Gastrocnemius medialis (tissue), 4 donors: ENCODE data around the gene TGFBRAP1. TPM values are rescaled to one million over a fixed set of nuclear protein-coding genes. Genes with fewer than 3 reads are reported as not detected.
"Not testable (repeated sequence)": the region's sequence is repeated elsewhere in the genome, so short reads cannot be mapped to it uniquely, and the experiment has no call there.

Experiments
- ATAC-seq, 2 donors: fragments of 150-250 bp; one replicate each; pipeline ENCODE4 v1.9.1; 2016
- DNase-seq, 2 donors: peaks; one replicate each; pipeline ENCODE4 v3.0.0-alpha.2; 2019
- H3K27ac ChIP-seq, 4 donors: fragments of 200-600 bp; sonication (generic); 1 replicate in 1 of 4; 2 replicates in 3 of 4; pipeline ENCODE4 v1.5.1; 2016 to 2018; ENCODE audit warnings: mild to moderate bottlenecking in 2 of 4, moderate library complexity in 1 of 4
- H3K27me3 ChIP-seq, 3 donors: fragments of 200-600 bp; sonication (generic) in 2 of 3; 1 replicate in 1 of 3; 2 replicates in 2 of 3; pipeline versions ENCODE4 v1.5.1 to v1.6.0; 2016 to 2019; ENCODE audit warnings: mild to moderate bottlenecking in 1 of 3, moderate library complexity in 1 of 3
- H3K36me3 ChIP-seq, 2 donors: fragments of 200-600 bp; sonication (generic) in 1 of 2; one replicate each; pipeline ENCODE4 v1.5.1; 2017 to 2018
- H3K4me1 ChIP-seq, 2 donors: fragments of 200-600 bp; sonication (generic) in 1 of 2; one replicate each; pipeline ENCODE4 v1.5.1; 2016 to 2017; ENCODE audit warnings: mild to moderate bottlenecking in 2 of 2
- H3K4me3 ChIP-seq, 4 donors: fragments of 200-600 bp; sonication (generic) in 3 of 4; 1 replicate in 1 of 4; 2 replicates in 3 of 4; pipeline ENCODE4 v1.5.1; 2016 to 2019; ENCODE audit warnings: mild to moderate bottlenecking in 2 of 4
- H3K9me3 ChIP-seq, 3 donors: fragments of 200-600 bp; sonication (generic) in 2 of 3; 1 replicate in 1 of 3; 2 replicates in 2 of 3; pipeline ENCODE4 v1.5.1; 2016 to 2019
- POLR2A ChIP-seq, 2 donors: fragments of 450-650 bp; IDR thresholded peaks; one replicate each; pipeline ENCODE4 v1.6.1; 2017; ENCODE audit warnings: antibody characterized with exemption in 2 of 2, mild to moderate bottlenecking in 2 of 2, moderate library complexity in 2 of 2
- in situ Hi-C, 4 donors: fragments of 200-750 bp; cut with MboI; loops; one replicate each; pipeline versions ENCODE4 v1.15.0 to v1.8.0; 2017; ENCODE audit warnings: low sequenced_read_pairs in 4 of 4
- intact Hi-C: fragments of 100-400 bp; cut with DNase I; formaldehyde crosslinking; loops from one replicate; pipeline ENCODE4 v1.15.1; 2023; ENCODE audit warnings: low total_unique reads
- total RNA-seq, 4 donors: library from RNA; depleted of rRNA; stranded (reverse); fragments of >200 nt; gene quantifications; one replicate each; pipeline versions ENCODE4 v1.1.0 to v1.2.3, GENCODE V29; 2016
- TF ChIP-seq, protein P1 (sequence below), 5 experiments: fragments of 450-650 bp in 3 of 5; fragments of 200-600 bp in 2 of 5; sonication (generic) in 2 of 5; IDR thresholded peaks in 4 of 5; conservative IDR thresholded peaks in 1 of 5; 1 replicate in 4 of 5; 2 replicates in 1 of 5; pipeline ENCODE4 v1.5.1; 2016 to 2019; ENCODE audit warnings: antibody characterized with exemption in 5 of 5, mild to moderate bottlenecking in 3 of 5, moderate library complexity in 3 of 5

Gene TGFBRAP1
- total RNA-seq, 4 donors from 2014 or later = 19.7 to 28.9 (median 20.3) TPM

DNA sequence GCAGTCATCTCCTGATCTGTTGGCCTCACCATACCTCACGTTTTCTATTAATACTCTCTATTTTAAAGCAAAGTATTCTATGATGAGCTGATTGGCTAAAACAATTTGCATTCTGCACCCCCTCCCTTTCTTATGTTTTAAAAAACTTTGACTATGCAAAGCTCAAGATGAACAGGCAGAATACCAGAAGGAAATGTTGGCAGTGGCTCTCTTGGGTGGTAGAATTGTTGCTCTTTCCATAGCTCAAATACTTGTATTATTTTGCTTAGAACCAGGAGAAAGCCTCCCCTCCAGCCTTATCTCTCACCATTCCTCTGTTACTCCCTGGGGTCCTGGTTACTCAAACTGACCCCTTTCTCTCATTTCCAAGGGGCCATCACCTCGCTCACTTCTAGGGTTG lies 73.6 kb downstream of the TGFBRAP1 start:
- intact Hi-C loops (no loop called here), in situ Hi-C loops (no loop called here)
- Histone ChIP-seq H3K4me3 (no peak overlapping the region), H3K4me1 (no peaks in the 10 kb centered on the region), H3K36me3 (no peaks in the 10 kb centered on the region), H3K27me3 (no peaks in the 10 kb centered on the region), H3K9me3 (no peaks in the 10 kb centered on the region), H3K27ac (no peak overlapping the region)
- ATAC-seq (no peak), DNase-seq (no peak)
- TF ChIP-seq, protein P1, sequence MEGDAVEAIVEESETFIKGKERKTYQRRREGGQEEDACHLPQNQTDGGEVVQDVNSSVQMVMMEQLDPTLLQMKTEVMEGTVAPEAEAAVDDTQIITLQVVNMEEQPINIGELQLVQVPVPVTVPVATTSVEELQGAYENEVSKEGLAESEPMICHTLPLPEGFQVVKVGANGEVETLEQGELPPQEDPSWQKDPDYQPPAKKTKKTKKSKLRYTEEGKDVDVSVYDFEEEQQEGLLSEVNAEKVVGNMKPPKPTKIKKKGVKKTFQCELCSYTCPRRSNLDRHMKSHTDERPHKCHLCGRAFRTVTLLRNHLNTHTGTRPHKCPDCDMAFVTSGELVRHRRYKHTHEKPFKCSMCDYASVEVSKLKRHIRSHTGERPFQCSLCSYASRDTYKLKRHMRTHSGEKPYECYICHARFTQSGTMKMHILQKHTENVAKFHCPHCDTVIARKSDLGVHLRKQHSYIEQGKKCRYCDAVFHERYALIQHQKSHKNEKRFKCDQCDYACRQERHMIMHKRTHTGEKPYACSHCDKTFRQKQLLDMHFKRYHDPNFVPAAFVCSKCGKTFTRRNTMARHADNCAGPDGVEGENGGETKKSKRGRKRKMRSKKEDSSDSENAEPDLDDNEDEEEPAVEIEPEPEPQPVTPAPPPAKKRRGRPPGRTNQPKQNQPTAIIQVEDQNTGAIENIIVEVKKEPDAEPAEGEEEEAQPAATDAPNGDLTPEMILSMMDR (IDR thresholded peaks at IDR 0.05 in 4 of 5, conservative IDR thresholded peaks at IDR 0.05 in 1 of 5) = no peak
- no peak for TF ChIP-seq POLR2A (IDR thresholded peaks at IDR 0.05)

DNA sequence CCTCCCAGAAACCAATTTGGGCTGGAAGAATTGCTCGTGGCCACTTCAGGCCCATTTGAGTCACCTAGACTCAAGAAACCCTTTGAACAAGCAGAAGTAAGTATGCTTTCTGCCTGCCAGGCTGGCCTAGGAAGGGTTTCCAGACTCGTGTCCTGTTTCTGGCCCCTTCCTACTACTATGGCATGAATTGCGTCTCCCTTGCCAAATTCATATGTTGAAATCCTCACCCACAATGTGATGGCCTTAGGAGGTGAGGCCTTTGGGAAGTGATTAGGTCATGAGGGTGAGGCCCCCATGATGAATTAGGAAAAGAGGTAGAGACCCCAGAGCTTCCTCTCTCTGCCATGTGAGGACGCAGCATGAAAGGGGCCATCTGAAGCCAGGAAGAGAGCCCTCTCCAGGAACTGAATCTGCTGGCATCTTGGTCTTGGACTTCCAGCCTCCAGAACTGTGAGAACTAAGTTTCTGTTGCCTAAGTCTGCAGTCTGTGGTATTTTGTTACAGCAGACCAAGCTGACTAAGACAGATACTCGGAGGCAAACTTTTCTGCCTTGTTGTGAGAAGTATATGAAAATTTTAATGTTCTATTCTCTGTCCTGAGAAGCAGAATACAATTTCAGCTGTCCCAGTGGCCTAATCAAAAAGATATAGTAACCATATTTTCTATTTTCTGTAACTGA lies 74.9 kb downstream of the TGFBRAP1 start:
- DNase-seq (no peak), ATAC-seq (peak in 1 of 2 donors; percentile 18)
- in situ Hi-C loops = no loop called here
- Histone ChIP-seq H3K27me3 (no peaks in the 10 kb centered on the region), H3K4me1 (no peaks in the 10 kb centered on the region), H3K4me3 (no peak overlapping the region), H3K9me3 (no peaks in the 10 kb centered on the region), H3K36me3 (no peaks in the 10 kb centered on the region), H3K27ac (no peak overlapping the region)
- intact Hi-C loops = no loop called here
- TF ChIP-seq, protein P1 (IDR thresholded peaks at IDR 0.05 in 4 of 5, conservative IDR thresholded peaks at IDR 0.05 in 1 of 5) = no peak
- no peak for TF ChIP-seq POLR2A (IDR thresholded peaks at IDR 0.05)

DNA sequence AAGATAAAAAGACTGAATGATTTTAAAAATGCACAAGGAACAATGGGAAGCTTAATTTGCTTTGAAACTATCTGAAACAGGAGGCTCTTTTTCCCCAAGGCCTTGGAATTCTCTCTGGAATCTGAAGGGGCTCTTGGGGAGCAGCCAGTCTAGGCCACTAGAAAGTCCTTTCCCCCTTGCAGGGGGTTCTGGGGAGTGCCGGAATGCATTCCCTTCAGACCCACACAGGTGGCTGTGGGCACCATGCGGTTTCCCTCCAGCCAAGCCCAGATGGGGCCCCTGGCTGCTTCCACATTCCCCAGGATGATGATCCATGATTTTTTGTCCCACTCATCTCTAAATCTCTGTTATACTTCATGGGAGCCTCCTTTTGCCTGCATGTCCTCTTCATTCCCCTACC lies 77.3 kb downstream of the TGFBRAP1 start:
- DNase-seq = no peak
- no peak for ATAC-seq
- H3K4me3 ChIP-seq = no peak overlapping the region
- intact Hi-C loops (no loop called here), in situ Hi-C loops (no loop called here)
- no peaks in the 10 kb centered on the region for H3K36me3 ChIP-seq
- no peaks in the 10 kb centered on the region for H3K9me3 ChIP-seq
- no peak overlapping the region for H3K27ac ChIP-seq
- no peaks in the 10 kb centered on the region for H3K4me1 ChIP-seq
- TF ChIP-seq, protein P1 (IDR thresholded peaks at IDR 0.05 in 4 of 5, conservative IDR thresholded peaks at IDR 0.05 in 1 of 5) = no peak
- no peak for TF ChIP-seq POLR2A (IDR thresholded peaks at IDR 0.05)
- H3K27me3 ChIP-seq = no peaks in the 10 kb centered on the region

DNA sequence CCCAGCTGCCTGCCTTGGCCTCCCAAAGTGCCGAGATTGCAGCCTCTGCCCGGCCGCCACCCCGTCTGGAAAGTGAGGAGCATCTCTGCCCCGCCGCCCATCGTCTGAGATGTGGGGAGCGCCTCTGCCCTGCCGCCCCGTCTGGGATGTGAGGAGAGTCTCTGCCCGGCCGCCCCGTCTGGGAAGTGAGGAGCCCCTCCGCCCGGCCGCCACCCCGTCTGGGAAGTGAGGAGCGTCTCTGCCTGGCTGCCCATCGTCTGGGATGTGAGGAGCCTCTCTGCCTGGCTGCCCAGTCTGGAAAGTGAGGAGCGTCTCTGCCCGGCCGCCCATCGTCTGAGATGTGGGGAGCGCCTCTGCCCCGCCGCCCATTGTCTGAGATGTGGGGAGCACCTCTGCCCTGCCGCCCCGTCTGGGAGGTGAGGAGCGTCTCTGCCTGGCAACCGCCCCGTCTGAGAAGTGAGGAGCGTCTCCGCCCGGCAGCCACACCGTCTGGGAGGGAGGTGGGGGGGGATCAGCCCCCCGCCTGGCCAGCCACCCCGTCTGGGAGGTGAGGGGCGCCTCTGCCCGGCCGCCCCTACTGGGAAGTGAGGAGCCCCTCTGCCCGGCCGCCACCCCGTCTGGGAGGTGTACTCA lies 78.4 kb downstream of the TGFBRAP1 start:
- H3K27me3 ChIP-seq, H3K27ac ChIP-seq, in situ Hi-C loops, DNase-seq, intact Hi-C loops, H3K36me3 ChIP-seq, H3K4me3 ChIP-seq, ATAC-seq, H3K9me3 ChIP-seq, H3K4me1 ChIP-seq: not testable (repeated sequence)

DNA sequence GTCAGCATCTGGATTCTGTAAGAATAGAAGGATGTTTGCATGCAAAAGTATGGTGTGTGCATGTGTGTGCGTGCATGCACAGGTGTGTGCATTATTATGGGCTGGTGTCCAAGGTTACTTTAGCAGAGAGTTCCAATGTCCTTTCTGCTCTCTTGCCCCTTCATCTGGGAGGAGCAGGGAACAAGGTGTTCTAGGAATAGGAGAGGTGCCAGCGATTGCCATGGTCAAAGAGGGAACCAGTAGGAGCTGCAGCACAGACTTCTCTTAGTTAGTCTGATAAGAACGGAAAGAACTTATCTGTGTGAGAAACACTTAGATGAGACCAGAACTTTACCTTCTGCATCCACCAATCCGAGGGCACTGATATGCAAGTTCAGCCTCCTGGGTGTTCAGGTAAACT lies 79.6 kb downstream of the TGFBRAP1 start:
- no peaks in the 10 kb centered on the region for H3K27me3 ChIP-seq
- no peak overlapping the region for H3K4me3 ChIP-seq
- intact Hi-C loops = no loop called here
- ATAC-seq (no peak), DNase-seq (no peak)
- no peaks in the 10 kb centered on the region for H3K4me1 ChIP-seq
- in situ Hi-C loops = no loop called here
- H3K36me3 ChIP-seq = no peaks in the 10 kb centered on the region
- H3K27ac ChIP-seq = no peak overlapping the region
- no peak for TF ChIP-seq POLR2A (IDR thresholded peaks at IDR 0.05)
- TF ChIP-seq, protein P1 (IDR thresholded peaks at IDR 0.05 in 4 of 5, conservative IDR thresholded peaks at IDR 0.05 in 1 of 5) = no peak
- H3K9me3 ChIP-seq = no peaks in the 10 kb centered on the region
